HT-29 (cell line): Measurements from ENCODE around the gene PHF23. TPM values are rescaled to one million over a fixed set of nuclear protein-coding genes. Genes with fewer than 3 reads are reported as not detected.

Experiments used
- DNase-seq: peaks from one replicate; pipeline ENCODE4 v3.0.0-alpha.2; 2015; ENCODE audit warnings: low spot score
- total RNA-seq: library from RNA; depleted of rRNA; stranded (reverse); fragments of >200 nt; shearing (Covaris generic); gene quantifications from 2 replicates; pipeline ENCODE4 v1.2.3, GENCODE V29; 2014

PHF23 gene
- total RNA-seq, 1 experiment from 2014 or later: 31.7 TPM

DNA sequence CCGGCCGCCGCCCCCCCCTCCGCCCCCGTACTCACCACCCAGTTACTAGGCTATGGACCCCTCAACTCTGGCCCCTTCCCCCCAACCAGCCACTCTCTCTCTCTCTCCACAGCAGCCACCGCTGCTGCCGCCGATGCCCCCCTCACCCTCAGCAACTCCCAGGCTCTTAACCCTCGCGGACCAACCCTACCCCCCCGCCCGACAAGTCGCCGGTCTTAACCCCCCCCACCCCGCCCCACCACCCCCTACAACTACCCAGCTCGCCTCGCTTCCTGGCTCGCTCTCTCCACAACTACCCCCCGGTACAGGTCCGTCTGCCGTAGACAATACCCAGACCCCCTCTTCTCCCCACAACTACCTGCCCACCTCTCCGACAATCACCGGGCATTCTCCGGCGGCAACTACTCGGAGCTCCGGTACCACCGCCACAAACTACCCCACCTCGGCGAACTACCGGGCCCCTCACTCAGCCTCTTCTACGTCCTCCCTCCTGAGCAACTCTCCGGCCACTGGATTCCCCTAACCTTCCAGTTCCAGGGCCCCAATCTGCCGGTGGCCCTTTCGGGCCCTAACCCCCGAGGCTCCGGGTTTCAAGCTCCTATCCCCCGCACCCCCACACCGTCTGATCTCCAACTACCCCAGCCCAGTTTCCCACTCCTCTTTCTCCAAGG lies 702 bp downstream of the PHF23 start:
- no peak for DNase-seq

DNA sequence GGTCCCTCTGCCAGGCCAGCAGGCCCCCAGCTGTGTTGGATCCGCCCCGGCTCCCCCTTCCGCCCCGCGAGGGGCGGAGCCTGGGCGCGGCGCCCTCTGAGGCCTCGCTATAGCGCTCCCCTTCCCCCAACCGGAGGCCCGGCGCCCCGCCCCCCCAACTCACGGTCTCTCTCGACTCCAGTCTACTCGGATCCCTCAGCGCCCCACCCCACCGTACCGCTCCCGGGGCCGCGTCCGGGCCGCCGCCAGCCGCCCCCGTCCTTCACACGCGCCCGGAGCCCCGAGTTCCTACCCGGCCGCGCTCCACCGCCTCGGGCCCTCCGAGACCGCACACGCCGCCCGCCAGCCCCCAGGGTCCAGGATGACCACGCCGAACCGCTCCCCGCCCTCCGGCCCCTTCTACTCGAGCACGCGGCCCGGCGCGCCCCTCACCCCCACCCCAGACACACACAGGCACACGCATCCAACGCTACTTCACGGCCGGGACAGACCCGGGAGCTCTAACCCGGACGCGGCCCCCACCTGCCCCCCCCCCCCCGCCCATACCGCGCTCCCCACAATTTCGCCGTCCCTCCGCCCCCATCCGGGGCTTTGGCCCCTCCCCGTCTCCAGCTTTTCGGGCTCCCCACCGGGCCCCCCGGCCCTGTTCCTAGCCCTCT lies 1.4 kb downstream of the PHF23 start:
- peak; percentile 65 for DNase-seq

DNA sequence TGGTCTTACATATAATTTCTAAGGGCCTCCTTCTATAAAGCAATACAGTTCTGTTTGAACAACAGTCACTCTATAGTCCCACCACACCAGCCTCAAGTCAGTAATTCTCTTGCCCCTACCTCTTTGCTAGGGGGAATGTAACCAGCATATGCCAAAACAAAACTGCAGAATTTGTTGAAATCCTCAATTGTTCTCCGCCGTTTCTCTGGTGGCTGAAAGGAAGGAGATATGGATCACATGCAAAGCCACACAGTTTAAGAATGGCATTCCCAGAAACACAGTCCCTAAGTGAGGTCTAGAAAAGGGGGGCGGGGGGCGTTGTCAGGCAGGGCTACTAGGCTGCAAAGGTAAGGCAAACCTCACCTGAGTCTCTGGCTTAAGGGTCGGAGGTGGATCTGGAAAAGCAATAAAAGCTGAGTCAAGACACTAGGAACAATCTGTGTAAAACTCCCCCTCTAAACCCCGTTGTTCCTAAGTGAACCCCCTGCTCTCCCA lies 1.9 kb downstream of the PHF23 start:
- DNase-seq: no peak

DNA sequence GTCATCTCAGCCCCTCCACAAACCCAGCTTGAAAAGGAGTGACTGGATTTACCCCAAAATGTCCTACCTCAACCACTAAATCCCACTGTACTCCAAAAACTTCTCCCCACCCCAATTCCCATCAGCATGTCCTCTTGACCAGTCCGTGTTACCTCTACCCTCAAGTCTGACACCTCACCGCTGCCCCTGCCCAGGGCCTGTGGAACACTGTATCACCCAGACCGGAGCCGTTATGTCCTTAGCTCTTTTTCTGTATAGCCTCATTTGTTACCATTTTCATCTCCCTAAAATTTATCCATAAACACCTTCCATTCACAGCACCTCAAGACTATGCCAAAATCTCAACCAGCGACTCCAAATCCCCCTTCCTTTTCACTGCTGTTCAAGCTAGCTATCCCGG lies 2.4 kb downstream of the PHF23 start:
- DNase-seq: no peak

DNA sequence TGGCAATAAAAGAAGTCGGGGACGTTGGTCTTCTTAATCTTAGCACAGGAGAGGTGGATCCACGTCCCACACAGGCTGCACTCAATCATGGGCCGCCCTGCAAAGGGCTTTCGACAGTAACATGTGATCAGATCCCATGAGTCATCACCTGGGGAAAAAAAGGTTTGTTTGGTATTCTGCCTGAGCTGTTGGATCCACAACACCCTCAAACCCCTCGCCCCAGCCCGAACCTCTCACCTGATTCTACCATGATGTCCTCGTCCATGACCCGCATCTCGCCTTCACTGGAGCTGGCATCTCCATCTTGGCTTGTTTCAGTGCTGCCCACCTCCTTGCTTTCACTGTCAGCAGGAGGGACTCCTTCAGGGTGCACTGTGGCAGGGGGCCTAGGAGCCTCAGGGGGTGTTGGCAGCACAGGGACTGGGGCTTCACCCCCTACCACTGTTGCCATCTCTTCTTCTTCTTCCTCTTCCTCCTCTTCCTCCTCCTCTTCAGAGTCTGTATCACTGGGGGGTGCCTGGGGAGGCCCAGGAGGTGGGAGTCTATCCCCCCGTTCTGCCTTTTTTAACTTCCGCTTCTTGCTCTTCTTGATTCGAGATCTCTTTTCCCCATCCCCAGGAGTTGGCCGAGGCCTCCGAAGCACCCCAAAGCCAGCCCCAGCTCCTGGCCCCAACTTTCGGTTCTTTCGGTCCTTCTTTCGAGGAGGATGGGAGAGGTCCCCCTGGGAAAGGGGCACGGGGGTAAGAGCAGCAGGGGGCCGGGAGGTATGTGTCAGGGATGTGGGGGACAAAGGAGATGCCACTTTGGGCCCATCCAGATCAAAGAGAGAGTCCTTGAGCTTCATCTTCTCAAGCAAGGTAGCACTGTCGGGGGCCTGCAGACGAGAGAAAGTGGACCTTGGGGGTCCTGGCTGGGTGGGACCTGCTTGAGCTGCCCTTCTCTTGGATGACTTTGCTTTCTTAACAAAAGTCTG lies 3.3 kb downstream of the PHF23 start:
- DNase-seq: no peak

DNA sequence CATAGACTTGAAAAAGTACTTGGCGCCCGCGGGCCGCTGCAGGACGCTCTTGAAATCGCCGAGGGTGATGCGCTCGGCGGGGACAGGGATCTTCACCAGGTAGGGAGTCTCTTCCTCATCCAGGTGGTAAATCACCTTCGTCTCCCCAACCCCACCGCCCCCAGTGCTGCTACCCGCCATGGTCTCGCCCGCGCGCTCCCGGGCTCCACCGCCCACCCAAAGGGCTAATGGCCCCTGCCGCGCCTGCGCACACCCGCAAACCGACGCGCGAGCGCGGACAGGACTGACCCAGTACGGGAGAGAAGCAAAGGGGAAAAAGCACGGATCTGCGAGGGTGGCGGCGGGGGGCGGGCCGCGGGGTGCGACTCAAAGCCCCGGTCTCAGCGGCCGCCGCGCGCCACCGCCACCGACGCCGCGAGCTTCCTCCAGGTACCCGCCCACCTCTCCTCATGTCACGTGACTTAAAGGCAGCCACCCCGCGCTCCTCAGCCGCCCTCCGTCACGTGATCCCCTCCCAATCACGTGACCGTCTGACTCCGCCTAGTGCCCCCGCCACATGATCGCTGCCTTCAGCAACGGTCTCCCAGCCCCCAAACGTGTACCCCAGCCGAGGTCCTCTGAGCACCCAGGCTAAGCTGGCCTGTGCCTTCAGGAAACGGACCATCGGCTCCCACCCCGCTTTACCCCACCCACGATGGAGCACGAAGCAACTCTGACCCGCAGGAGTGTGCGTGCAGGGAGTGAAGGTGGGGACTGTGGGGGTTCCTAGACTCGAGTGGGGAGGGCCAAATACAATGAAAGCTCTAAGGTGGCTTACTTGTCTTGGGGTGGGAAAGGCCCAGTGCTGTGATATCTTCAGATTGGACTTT lies 4.9 kb downstream of the PHF23 start, which contains the start of gene DVL2:
DVL2 (minus strand) TSS at position 435 of the 869 bp plus-strand sequence; CDS start at position 180, 255 bp downstream.
- peak; percentile 85 for DNase-seq

DNA sequence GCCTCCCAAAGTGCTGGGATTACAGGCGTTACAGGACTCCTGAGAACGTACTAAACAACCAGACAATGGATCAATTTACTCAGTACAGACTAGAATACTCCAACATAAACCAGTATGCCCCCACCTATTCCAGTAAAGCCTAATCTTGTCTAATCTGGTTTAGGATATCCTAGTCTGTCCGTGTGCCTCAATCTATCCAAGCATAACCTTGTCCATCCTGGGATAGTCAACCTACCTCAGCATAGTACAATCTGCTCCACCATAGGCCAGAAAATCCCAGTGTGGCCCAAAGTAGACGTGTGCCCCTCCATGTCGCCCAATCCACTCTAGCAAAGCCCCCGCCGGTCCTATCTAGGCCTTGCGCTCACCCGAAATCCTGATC lies 5.6 kb downstream of the PHF23 start:
- no peak for DNase-seq

DNA sequence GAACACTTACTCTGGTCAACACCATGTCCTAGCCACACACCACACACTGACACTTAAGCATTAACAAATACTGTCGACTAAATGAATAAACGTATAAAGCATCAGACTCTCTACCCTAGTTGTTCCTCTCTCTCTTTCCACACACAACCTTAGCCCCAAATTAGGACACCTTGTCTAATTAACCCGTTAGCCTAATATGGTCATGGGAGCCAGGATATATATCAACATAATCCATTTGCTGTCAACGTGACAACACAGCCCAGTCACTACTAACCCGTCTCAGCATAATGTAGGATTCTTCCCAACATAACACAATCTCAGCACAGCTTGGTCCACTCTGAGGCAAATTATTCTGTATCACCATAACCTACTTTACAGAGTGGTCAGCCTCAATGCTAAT lies 7.1 kb downstream of the PHF23 start:
- no peak for DNase-seq

DNA sequence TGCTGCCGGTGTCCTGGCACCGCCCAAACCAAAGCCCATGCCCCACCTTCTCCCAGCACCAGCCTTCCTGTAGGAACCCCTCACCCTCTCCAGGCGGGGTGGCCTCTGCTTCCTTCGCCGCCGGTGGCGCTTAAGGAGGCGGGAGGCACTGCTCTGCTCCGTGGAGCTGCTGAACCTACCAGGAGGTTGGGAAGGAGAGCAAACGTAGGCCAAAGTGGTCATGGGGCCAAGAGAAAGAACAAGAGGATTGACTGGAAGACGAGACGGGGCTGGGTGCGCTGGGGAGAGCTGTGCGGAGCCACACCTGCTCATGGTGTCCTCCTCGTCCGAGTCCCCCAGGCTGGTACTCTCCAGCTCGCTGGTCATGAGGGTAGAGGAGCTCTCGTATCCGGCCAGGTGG lies 9.8 kb downstream of the PHF23 start:
- DNase-seq: no peak

DNA sequence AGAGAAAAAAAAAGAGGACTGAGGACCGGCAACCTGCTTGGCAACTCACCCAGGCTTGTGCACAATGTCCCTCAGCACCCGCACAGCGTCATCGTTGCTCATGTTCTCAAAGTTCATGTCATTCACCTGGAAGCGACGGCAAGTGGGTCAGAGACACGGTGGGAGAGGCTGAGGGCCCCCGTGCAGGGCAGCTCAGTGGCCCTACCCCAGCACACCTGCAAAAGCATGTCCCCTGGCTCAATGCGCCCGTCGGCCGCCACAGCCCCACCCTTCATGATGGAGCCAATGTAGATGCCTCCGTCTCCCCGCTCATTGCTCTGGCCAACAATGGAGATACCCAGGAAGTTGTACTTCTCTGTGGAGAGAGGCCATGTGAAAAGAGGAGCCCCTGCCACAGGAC lies 10.3 kb downstream of the PHF23 start:
- DNase-seq: no peak

DNA sequence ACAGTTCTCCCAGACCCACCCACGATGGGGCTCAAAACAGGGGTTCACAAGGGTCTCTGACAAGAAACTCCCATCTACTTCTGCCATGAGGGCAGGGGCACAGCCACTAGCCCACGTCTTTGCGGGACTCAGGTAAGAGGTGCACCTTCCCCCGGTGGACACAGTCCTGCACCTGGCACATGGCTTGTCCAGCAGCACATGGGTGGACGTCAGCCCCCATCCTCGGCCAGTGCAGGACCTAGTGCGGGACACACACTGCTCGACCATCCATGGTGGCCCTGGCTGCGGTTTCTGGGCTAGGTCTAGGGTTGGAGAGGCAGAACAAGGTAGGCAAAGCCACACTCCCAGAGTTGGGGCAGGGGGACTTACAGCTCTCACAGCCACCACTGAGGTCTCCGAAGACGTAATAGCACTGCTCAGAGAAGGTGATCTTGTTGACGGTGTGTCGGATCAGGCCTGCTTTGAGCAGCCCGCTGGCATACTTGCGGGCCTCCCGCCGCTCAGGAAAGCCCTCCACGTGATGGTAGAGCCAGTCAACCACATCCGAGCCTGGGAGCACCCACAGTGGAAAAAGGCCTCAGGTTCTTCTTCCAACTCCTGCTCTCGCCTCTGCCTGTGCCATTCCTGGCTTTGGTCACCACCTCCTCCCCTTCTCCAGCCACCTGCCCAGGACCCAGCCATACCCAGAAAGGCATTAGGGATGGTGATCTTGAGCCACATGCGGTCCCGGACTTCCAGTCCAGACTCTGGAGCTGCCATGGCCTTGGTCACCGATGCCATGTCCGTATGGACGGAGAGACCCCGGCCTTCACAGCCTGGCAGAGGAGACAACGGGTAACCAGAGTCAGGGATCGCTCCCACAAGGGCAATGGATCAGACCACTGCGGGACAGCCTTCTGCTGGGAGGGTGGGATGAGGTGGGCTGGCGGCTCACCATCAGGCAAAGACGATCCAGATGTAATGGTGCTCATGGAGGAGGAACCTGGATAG lies 12.2 kb downstream of the PHF23 start:
- no peak for DNase-seq

DNA sequence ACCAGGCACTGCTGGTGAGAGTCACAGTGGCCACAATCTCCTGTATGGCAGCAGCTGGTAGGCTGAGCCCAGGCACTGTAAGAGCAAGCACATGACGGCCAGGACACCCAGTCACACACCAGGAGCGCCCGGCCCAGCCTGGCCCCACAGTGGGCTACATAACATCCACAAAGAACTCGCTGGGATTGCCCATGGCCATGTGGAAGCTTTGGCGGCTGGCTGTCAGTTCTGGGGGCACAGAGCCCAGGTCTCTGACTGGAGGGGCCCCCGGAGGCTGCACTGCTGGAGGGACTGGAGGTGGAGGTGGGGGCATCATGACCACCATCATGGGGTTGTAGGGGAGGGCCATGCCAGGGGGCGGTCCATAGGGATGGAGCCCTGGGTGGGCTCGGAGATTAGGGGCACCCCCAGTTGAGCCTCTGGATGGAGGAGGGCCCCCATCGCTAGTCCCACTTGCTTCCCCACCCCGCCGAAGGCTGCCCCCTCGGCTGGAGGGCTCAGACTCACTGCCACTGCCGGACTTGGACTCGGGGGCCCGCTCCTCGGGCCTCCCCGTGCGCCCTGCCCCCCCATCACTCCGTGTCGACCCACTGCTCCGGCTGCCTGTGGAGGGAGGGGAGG lies 13.4 kb downstream of the PHF23 start:
- DNase-seq: no peak

DNA sequence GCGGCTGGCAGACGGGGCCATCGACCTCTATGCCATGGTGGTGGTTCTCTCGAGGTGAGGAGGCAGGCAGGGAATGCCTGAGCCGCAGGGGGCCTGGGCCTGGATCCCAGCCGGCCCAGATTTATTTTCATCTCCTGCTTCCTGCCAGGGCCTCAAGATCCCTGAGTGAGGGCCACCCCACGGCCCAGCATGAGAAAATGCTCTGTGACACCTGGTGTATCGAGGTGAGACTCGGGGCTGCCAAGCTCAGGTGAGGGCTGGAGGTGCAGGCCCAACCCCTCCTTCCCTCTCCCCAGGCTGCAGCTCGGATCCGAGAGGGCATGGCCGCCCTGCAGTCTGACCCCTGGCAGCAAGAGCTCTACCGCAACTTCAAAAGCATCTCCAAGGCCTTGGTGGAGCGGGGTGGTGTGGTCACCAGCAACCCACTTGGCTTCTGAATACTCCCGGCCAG lies 14.6 kb downstream of the PHF23 start:
- no peak for DNase-seq

DNA sequence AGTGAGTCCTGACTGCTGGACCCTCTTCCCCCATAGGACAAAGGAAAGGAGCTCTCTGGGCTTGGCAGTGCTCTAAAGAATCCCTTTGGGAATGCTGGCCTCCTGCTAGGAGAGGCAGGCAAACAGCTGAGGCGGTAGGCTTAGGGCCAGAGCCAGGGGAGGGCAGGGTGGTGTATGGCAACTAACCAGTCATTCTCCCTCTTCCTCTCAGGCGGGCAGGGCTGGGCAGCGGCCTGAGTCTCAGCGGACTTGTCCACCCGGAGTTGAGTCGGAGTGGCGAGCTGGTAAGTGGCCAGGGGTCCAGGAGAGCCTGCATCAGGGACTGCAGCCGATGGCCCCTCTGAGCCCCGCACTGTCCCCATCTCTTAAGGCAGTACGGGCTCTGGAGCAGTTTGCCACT lies 15.1 kb downstream of the PHF23 start:
- no peak for DNase-seq

DNA sequence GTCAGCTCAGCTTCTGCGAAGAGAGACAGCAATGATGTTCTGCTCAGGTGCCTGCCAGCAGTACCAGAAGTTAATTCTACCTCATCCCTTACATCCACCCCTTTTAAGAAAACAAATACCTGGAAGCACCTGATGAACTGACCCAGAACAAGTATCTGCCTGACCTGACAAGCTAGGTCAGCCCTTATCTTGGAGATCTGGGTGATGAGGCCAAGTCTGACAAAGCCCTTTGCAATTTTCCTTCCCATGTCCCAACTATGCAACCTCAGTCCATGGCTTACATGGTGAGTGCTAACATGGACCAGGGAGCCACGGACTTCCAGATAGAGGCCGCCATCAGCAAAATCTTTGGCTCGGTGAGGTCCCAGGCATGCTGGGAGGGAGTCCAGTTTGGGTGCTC lies 15.9 kb downstream of the PHF23 start:
- no peak for DNase-seq

DNA sequence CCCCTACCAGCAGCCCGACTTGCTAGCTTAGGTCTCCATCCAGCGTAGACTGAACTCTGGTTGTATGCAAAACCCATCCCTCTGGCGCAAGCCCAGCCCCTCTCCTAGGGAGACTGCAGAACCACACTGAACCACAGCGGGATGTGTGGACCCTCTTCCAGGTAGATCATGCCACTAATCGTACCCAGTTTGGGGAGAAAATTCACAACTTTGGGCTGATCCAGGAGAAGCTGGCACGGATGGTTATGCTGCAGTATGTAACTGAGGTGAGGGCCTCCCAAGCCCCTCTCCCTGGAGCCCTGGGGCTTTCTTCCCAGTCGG lies 16.3 kb downstream of the PHF23 start:
- no peak for DNase-seq

DNA sequence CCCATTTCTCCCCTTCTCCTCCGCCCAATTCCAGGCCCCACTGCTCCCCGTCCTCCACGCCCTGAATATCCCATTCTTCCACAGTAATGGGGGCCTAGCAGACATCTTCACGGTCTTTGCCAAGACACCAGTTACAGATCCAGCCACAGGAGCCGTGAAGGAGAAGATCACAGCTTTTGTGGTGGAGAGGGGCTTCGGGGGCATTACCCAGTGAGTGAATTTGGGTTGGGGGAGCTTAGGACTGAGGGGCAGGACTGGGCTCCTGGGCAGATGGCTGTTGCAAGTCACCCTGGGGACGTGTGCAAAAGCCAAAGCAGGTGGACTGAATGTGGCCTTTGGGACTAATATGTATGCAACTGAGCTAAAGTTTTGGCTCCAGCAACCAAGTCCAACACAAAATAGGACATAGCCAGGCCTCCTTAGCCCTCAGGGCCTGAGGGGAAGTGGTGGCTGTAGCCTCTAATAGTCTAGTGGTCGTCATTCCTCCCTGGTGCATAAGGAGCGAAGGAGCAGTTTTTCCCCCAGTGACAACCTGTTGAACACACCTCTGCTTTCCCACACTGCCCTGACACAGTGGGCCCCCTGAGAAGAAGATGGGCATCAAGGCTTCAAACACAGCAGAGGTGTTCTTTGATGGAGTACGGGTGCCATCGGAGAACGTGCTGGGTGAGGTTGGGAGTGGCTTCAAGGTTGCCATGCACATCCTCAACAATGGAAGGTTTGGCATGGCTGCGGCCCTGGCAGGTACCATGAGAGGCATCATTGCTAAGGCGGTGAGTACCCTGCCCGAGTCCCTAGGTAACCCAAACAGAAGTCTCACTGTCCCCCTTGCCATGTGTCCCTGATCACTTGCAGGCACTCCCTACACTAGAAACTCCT lies 16.9 kb downstream of the PHF23 start:
- no peak for DNase-seq

DNA sequence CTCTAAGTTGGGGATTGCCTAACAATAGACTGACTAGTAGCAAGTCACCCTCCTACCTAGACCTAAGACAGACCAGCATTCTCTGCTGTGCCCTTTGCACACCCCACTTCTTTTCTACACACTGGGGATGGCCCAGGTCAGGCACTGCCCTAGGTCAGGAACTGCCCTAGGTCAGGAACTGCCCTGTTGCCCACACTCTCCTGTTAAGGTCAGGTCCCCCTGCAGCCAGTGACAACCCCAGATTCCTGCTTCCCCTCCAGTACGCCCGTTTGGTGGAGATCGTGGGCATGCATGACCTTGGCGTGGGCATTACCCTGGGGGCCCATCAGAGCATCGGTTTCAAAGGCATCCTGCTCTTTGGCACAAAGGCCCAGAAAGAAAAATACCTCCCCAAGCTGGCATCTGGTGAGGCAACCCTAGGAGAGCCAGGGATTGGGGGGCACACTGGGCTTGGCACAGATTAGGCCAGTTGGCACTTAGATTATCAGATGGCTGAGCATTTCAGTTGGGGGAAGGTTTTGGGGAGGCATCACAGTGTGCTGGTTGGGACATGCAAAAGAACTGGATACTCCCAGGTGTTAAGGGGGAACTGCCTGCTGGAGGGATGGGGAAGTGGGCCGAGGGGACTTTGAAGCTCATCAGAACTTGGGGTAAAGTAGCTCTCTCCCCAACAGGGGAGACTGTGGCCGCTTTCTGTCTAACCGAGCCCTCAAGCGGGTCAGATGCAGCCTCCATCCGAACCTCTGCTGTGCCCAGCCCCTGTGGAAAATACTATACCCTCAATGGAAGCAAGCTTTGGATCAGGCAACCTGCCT lies 17.8 kb downstream of the PHF23 start:
- DNase-seq: no peak
